Activated gamma-delta T cell (primary cell): Measurements from ENCODE around the gene INSIG2.

Experiments used
- DNase-seq: peaks from one replicate; lab custom pipeline; 2025; lab: John Stamatoyannopoulos, UW

INSIG2 gene

DNA sequence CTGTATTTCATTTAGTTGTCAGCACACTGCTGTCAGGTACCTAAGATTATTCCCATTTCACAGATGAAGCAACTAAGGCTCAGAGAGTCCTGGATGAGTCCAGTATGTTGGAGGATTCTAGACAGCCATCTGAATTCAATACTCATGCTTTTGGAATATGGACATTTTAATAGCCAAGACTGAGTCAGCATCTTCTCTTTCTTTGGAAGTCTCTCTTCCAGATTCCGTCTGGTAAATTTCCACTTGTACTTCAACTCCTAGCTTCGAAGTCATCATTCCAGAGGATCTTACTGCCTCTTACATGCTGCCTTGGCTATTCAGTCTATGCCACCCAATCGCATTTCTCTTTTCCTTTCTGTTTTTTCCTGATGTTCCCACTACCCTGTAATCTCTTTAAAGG is 40.6 kb downstream of the INSIG2 start:
- DNase-seq: no peak

DNA sequence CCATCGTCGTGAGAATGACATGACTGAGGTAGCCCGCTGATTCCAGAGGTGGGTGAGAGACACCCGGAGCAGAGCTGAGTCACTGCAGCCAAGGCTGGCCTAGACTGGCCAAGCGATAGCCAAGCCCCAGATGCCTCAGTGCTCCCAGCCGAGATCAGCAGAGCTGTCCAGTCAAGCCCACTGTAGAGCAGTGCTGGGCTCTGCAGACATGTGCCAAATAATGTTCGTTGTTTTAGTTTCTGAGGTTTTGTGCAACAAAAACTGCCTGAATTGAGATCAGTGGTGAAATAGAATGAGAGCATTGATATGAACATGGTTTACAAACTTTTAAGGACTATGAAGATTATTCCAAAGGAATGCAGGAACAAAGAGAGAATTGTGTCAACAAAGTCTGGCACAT is 42.1 kb downstream of the INSIG2 start:
- DNase-seq: no peak

DNA sequence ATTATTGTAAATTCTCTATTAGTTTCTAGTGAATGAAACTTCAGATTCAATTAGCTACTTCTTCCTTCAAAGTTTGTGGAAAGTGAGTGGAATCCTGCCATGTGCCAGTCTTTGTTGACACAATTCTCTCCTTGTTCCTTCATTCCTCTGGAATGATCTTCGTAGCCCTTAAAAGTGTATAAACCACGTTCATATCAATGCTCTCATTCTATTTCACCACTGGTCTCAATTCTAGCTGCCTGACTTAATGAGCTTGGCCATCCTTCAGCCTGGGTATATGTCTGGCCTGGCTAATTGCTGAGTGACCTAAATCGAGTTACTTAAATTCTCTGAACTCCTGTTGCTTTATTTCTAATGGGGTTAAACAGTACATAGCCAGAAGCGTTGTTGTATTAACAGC is 43.5 kb downstream of the INSIG2 start:
- no peak for DNase-seq

DNA sequence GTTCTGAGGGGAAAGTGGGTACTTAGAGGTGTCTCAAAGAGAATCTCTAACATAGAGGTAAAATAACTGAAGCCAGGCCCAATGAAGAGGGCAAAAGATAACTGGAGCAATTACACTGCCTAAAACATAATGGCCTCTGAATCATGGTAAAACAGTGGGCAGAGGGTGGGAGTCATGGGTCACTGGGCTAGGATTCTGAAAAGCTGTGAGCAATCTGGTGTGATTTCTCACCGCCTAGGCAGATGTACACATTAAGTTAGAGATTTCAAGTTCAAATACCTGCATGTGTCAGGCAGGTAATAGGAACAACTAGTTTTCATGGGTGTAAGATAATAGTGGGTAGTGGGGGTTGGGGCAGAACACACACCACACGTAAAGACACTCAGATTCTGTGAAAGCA is 45.6 kb downstream of the INSIG2 start:
- DNase-seq: no peak

DNA sequence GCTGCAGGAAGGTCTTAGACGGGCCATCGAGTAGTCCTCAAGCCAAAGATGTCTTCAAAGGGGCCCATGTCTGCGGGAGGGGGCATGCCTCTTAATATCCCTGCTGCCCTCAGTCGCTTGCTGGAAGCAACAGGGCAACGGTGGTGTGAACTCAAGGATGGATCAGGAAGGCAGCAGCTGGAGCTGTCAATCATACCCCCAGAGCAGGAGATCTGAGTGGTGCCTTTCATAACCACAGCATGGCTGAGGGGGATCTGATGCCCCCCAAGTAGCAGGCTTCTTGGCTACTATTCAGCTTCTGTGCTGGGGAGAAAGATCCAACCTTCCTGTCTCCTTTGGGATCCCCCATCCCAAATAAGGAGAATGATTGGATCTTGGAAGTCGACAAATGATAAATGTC is 46.4 kb downstream of the INSIG2 start:
- DNase-seq: no peak

DNA sequence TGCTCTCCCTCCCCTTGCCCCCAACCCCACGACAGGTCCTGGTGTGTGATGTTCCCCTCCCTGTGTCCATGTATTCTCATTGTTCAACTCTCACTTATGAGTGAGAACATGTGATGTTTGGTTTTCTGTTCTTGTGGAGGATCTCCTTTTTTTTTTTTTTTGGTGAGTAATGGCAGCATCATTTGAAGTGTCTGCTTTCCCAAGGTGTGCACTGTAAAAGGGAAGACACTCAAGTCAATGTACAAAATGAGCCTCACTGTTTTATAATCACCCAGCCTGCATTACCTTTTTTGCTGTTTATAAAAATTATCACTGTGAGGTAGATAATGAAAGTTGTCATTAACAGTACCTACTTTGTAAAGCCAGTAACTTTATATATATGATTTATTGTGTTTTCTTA is 56.9 kb downstream of the INSIG2 start:
- no peak for DNase-seq

DNA sequence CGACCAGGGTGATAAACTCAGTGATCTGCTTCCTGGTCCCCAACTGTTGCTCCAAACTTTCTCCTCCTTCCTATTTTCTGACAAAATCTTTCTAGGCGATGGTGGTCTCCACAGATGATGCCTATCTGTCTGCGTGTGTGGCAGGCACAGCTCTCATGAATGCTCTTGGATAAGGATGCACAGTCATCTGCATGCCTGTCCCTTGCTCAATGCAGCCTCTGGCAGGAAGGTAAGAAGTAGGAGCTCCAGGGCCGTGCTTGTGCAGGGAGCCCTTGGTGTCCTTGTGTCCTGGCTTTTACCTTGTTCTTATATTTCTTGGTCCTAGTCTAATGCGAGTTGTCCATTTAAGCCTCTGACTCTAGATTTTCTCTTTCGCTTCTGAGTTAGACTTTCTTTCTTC is 57.5 kb downstream of the INSIG2 start:
- no peak for DNase-seq

DNA sequence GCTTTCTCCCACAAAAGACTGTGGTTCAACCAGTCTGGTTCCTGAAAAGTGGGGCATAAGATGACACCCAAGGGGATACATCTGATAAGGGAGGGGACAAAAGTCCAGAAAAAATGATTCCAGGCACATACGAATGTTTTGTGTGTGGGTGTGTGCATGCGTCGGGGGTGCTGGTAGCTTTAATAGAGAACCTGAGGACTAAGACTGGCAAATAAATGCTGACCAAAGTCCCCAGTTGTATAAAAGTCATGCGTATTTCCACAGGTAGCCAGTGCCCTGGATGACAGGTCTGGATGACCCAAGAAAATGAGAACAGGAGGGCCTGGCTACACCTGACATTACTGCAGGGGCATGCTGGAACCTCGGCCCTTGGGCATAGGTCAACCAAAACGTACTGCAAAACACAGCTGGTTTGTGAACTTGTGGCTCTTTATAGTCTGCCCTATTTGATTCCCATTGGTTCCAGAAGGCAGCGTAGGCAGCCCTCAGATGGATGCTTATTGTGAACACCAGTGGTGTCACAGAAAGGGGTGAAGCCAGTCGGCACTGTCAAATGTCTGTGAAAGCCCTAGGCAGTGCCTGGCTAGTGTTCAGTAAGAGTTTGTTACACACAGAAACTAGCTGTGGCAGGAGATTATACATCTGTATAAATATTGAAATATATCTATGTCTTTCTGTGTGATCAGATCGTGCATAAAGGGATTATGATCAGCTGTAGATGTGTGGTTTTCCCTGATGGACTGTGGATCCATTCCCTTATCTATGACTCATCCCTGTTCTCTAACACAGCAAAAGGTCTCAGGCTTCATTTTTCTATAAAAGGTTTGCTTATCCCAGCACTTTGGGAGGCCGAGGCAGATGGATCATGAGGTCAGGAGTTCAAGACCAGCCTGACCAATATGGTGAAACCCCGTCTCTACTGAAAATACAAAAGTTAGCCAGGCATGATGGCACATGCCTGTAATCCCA is 58.3 kb downstream of the INSIG2 start:
- DNase-seq: no peak

DNA sequence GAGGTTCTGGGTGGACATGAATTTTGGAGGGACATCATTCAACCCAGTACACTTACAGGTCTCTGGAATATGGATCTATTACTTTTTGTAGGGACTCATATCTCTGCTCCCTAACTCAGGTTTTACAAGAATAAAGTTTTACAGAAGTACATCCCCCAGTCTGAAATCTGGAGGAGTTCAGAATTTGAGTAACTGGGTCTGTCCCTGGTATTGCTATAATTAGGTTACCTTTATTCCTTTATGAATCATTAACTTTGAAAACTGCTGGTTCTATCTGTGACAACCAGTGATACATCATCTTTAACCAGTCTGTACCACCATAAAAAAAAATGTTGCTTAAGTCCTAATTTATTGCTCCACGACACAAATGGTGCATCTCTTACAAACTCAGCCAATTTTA is 59.9 kb downstream of the INSIG2 start:
- DNase-seq: no peak

DNA sequence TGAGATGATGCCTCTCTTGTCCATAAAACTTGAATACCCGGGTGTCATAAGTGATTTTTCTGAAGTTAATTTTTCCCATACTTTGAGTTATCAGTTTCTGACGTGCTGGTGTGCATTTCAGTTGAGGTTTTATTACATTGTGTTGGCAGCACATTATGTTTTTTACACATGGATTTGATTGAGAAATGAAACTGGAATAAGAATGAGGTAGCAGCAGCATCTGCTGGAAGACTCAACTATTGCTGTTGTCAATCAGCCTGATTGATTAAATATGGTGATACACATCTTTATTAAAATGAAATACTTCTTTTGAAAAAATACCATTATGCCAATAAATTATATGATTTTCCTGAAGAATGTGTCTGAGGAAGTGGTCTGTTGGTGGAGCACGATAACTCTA is 60.5 kb downstream of the INSIG2 start:
- DNase-seq: no peak

DNA sequence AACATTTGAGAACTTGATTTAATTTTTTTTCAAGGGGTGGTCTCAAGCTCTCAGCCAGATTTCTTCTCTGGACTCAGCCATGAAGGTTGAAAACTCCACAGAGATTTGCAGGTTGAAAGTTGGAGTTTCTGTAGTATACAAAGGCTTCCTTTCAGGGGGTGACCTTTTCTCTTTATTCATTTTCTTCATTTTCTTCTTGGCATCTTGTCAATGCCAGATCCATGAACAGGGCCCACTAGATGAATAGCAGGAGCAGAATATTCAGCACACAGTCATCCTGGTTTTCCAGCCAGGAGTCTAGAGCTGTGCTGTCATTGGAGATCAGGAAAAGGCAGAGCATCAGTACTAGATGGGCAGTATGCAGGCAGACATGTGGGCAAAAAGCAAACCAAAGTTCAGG is 62.0 kb downstream of the INSIG2 start:
- no peak for DNase-seq

DNA sequence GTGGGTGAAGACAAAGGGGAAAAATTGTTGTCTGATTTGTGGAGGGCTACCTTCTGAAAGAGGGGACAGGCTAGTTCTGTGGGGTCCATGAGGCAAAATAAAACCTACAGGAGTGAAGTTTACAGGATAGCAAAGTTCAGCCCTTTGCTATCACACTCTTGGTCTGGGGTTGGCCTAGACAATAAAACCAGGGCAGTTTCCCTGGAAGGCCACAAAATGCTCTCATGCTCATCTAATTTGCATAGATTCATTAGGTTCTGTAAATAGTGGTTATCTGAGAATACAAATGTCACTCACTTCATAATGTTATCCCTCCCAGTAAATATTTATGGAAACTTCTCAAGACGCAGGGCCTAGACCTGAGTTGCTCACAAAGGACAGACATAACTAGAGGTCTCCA is 63.6 kb downstream of the INSIG2 start:
- no peak for DNase-seq

DNA sequence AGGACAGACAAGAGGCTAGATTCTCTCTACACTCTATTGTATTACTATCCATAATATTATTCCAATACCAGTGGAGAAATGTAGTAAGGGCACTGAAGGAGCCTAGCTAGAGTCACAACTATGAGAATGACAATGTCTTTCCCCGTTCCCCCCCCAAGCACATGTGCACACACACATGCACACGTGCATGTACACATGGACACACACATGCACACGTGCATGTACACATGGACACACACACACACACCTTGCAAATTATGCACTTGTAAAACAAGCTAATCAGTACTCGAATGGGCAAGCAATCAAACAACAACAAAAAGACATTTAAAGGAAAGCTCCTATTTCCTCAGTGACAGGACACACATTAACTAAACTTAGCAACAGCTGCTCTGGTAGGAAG is 65.2 kb downstream of the INSIG2 start:
- no peak for DNase-seq

DNA sequence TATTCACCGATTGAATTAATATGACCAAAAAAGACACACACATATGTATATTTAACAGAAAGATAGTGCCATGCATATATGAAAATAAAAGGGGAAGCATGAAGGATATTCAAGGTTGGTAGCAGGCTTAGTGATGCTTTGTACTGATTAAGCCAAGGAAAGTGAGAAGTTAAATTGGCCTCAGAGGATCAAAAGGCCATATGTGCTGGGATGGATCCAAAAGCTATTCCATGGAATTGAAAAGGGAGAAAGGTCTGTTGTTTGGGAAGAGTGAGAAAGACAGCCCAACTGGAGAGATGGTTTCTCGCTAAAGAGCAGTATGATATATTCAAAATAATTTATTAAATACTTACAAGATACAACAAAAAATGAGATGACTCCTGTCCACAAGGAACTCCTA is 65.9 kb downstream of the INSIG2 start:
- DNase-seq: no peak
